Astrocyte of the cerebellum (primary cell): Measurements from ENCODE around the gene ANKFY1.

Source experiments
- DNase-seq: peaks from one replicate; pipeline ENCODE4 v3.0.0-alpha.2; 2011; ENCODE audit warnings: low read depth
- H3K4me3 ChIP-seq: 2 replicates; pipeline ENCODE4 v1.5.1; 2011; ENCODE audit warnings: mild to moderate bottlenecking, low read depth, low read length, moderate library complexity
- CTCF ChIP-seq: IDR thresholded peaks from 2 replicates; pipeline ENCODE4 v1.5.1; 2012; ENCODE audit warnings: low read length, low read depth, moderate library complexity, mild to moderate bottlenecking; ENCODE audit errors: missing control alignments
- in situ Hi-C: cut with HindIII; loops from 2 replicates; pipeline ENCODE4 v1.10.0; 2017; ENCODE audit warnings: low sequenced_read_pairs

ANKFY1 gene

GRCh38 chr17:4247971-4248388, 15.8 kb downstream of the ANKFY1 start:
- no peak overlapping the region for H3K4me3 ChIP-seq
- in situ Hi-C loops, result no loop called here
- no peak for DNase-seq
- no peak for TF ChIP-seq CTCF

- in situ Hi-C loops, result no loop called here
- DNase-seq, result no peak
- no peak for TF ChIP-seq CTCF
- no peak overlapping the region for H3K4me3 ChIP-seq
Observed at GRCh38 chr17:4247361-4247970, 16.3 kb downstream of the ANKFY1 start.

GRCh38 chr17:4246674-4247073, 17.1 kb downstream of the ANKFY1 start:
- TF ChIP-seq CTCF, result no peak
- in situ Hi-C loops, result no loop called here
- H3K4me3 ChIP-seq, result no peak overlapping the region
- DNase-seq, result no peak

GRCh38 chr17:4241535-4241934, 22.2 kb downstream of the ANKFY1 start:
- no peak for DNase-seq
- in situ Hi-C loops, result no loop called here

GRCh38 chr17:4236456-4236855, 27.3 kb downstream of the ANKFY1 start:
- no peak overlapping the region for H3K4me3 ChIP-seq
- no peak for TF ChIP-seq CTCF
- in situ Hi-C loops, result no loop called here
- DNase-seq, result no peak

More at GRCh38 chr17:4241535-4241934, 22.2 kb downstream of the ANKFY1 start:
- no peak overlapping the region for H3K4me3 ChIP-seq
- TF ChIP-seq CTCF, result no peak

- no peak for TF ChIP-seq CTCF
- DNase-seq, result no peak
Observed at GRCh38 chr17:4235372-4236279, 28.2 kb downstream of the ANKFY1 start.

More at GRCh38 chr17:4235372-4236279, 28.2 kb downstream of the ANKFY1 start:
- H3K4me3 ChIP-seq, result no peak overlapping the region
- in situ Hi-C loops, result no loop called here
